GM23338 (cell line): Measurements from ENCODE around the gene OR7A5. TPM values are rescaled to one million over a fixed set of nuclear protein-coding genes. Genes with fewer than 3 reads are reported as not detected.
A peak's percentile ranks its signal among the peaks of the same experiment; 100 is the strongest.

Experiments used
- ATAC-seq: fragments of 200-7000 bp; cut with Tn5 transposase; 3 replicates; pipeline ENCODE4 v1.9.1; 2020
- DNase-seq: peaks from one replicate; pipeline ENCODE4 v3.0.0-alpha.2; 2015; ENCODE audit warnings: low spot score
- H2AFZ ChIP-seq: fragments of 200-600 bp; sonication (generic); 2 replicates; pipeline ENCODE4 v1.8.0; 2016; ENCODE audit warnings: antibody characterized with exemption, mild to moderate bottlenecking, moderate library complexity
- H3F3A ChIP-seq: fragments of 200-600 bp; sonication (generic); replicated peaks from 2 replicates; pipeline ENCODE4 v1.8.0; 2017; ENCODE audit warnings: antibody characterized with exemption, mixed run types, low read depth
- H3K27ac ChIP-seq: fragments of 200-600 bp; sonication (generic); 2 replicates; pipeline ENCODE4 v1.6.1; 2016; ENCODE audit warnings: low read depth
- H3K27me3 ChIP-seq: fragments of 200-600 bp; sonication (generic); 2 replicates; pipeline ENCODE4 v1.8.0; 2016; ENCODE audit warnings: mild to moderate bottlenecking, mixed run types, moderate library complexity; ENCODE audit not compliant: insufficient read depth
- H3K36me3 ChIP-seq: fragments of 200-600 bp; sonication (generic); 2 replicates; pipeline ENCODE4 v1.8.0; 2016; ENCODE audit warnings: mild to moderate bottlenecking; ENCODE audit not compliant: insufficient read depth
- H3K4me1 ChIP-seq: fragments of 200-600 bp; sonication (generic); 2 replicates; pipeline ENCODE4 v1.8.0; 2016; ENCODE audit warnings: mild to moderate bottlenecking, moderate library complexity; ENCODE audit not compliant: insufficient read depth
- H3K4me2 ChIP-seq: fragments of 200-600 bp; sonication (generic); 2 replicates; pipeline ENCODE4 v1.7.1; 2017; ENCODE audit warnings: mixed run types
- H3K4me3 ChIP-seq: fragments of 200-600 bp; sonication (generic); 2 replicates; pipeline ENCODE4 v1.6.1; 2016; ENCODE audit warnings: mixed run types
- H3K79me2 ChIP-seq: fragments of 200-600 bp; sonication (generic); replicated peaks from 2 replicates; pipeline ENCODE4 v1.8.0; 2017; ENCODE audit warnings: mild to moderate bottlenecking; ENCODE audit not compliant: insufficient read depth
- H3K9me2 ChIP-seq: fragments of 200-600 bp; sonication (generic); 2 replicates; pipeline ENCODE4 v1.8.0; 2017; ENCODE audit not compliant: insufficient read depth
- H4K20me1 ChIP-seq: fragments of 200-600 bp; sonication (generic); replicated peaks from 2 replicates; pipeline ENCODE4 v1.8.0; 2017; ENCODE audit warnings: mild to moderate bottlenecking; ENCODE audit not compliant: insufficient read depth
- H3K27ac Mint-ChIP-seq: 2 replicates; pipeline ENCODE4 v1.8.0; 2020; ENCODE audit warnings: inconsistent platforms, mild to moderate bottlenecking, moderate library complexity, mixed read lengths
- H3K27me3 Mint-ChIP-seq: 3 replicates; pipeline ENCODE4 v1.8.0; 2022; ENCODE audit warnings: low read depth, mild to moderate bottlenecking, moderate library complexity, mixed read lengths, inconsistent platforms; ENCODE audit not compliant: insufficient read depth, poor library complexity
- H3K36me3 Mint-ChIP-seq: 3 replicates; pipeline ENCODE4 v1.8.0; 2021; ENCODE audit warnings: low read depth, mild to moderate bottlenecking, inconsistent platforms, moderate library complexity, mixed read lengths
- H3K4me1 Mint-ChIP-seq: 3 replicates; pipeline ENCODE4 v1.8.0; 2020; ENCODE audit warnings: mild to moderate bottlenecking, inconsistent platforms, mixed read lengths
- H3K4me3 Mint-ChIP-seq: 3 replicates; pipeline ENCODE4 v1.8.0; 2021; ENCODE audit warnings: moderate library complexity, mild to moderate bottlenecking, inconsistent platforms, mixed read lengths
- H3K9me3 Mint-ChIP-seq: 3 replicates; pipeline ENCODE4 v1.8.0; 2020; ENCODE audit warnings: moderate library complexity, mild to moderate bottlenecking, inconsistent platforms, mixed read lengths
- CREB1 ChIP-seq: fragments of 250-450 bp; sonication (Bioruptor Pico); IDR thresholded peaks from 2 replicates; pipeline ENCODE4 v1.5.0; 2020; ENCODE audit warnings: low read depth, mild to moderate bottlenecking, moderate library complexity
- CTCF ChIP-seq, 2 experiments: fragments of 200-600 bp in 1 of 2; sonication (generic) in 1 of 2; conservative IDR thresholded peaks; 2 replicates each; pipeline versions ENCODE4 v1.5.1 to v1.6.1; 2016 to 2017; ENCODE audit warnings: antibody characterized with exemption in 2 of 2, low read depth in 2 of 2, mild to moderate bottlenecking in 2 of 2, moderate library complexity in 1 of 2
- ETS1 ChIP-seq: IDR thresholded peaks from 2 replicates; pipeline ENCODE4 v1.6.1; 2016; ENCODE audit warnings: antibody characterized with exemption
- EZH2phosphoT487 ChIP-seq: fragments of 200-600 bp; sonication (generic); IDR thresholded peaks from one replicate; pipeline ENCODE4 v1.8.1; 2018; ENCODE audit warnings: antibody characterized with exemption; ENCODE audit not compliant: unreplicated experiment
- JUNB ChIP-seq: IDR thresholded peaks from one replicate; pipeline ENCODE4 v1.6.1; 2016; ENCODE audit warnings: antibody characterized with exemption; ENCODE audit not compliant: unreplicated experiment
- REST ChIP-seq: IDR thresholded peaks from one replicate; pipeline ENCODE4 v1.6.1; 2018; ENCODE audit warnings: antibody characterized with exemption; ENCODE audit not compliant: unreplicated experiment
- ZNF462 ChIP-seq: fragments of 250-450 bp; sonication (Bioruptor Pico); IDR thresholded peaks from 2 replicates; pipeline ENCODE4 v1.5.0; 2020; ENCODE audit warnings: mild to moderate bottlenecking, moderate library complexity
- polyA plus RNA-seq: library from polyadenylated mRNA; unstranded; fragments of >200 nt; fragmentation: Nextera tagmentation; extraction: Ambion mirVana; gene quantifications from 2 replicates; pipeline ENCODE4 v1.2.1, GENCODE V29; 2016
- total RNA-seq: library from RNA; depleted of rRNA; stranded (reverse); fragments of >200 nt; shearing (Covaris generic); gene quantifications from 2 replicates; pipeline ENCODE4 v1.2.3, GENCODE V29; 2014

OR7A5 gene
- total and polyA plus RNA-seq, 2 experiments from 2014 or later: not detected

GRCh38 chr19:14804765-14805164 is 30.2 kb downstream of the OR7A5 start:
- H3K4me3 ChIP-seq: no peak overlapping the region
- no peaks in the 10 kb centered on the region for H4K20me1 ChIP-seq
- H3K27ac ChIP-seq: no peak overlapping the region
- no peaks in the 10 kb centered on the region for H3K79me2 ChIP-seq
- ATAC-seq (no peak), DNase-seq (no peak)
- H3F3A ChIP-seq: no peaks in the 10 kb centered on the region
- H3K27ac Mint-ChIP-seq: no peak overlapping the region
- peaks cover 2% of the 10 kb centered on the region for H3K27me3 Mint-ChIP-seq
- H3K9me3 Mint-ChIP-seq: peaks cover 59% of the 10 kb centered on the region
- H3K27me3 ChIP-seq: no peaks in the 10 kb centered on the region
- no peaks in the 10 kb centered on the region for H3K36me3 ChIP-seq
- H3K4me3 Mint-ChIP-seq: no peak overlapping the region
- H3K4me2 ChIP-seq: peak overlapping the region; percentile 34; the same call in 1 of the 2 replicates
- no peak for TF ChIP-seq ETS1
- peaks cover 12% of the 10 kb centered on the region for H3K4me1 ChIP-seq
- H3K4me1 Mint-ChIP-seq: no peaks in the 10 kb centered on the region
- H2AFZ ChIP-seq: peak overlapping the region; percentile 88; the same call in 1 of the 2 replicates
- H3K36me3 Mint-ChIP-seq: no peaks in the 10 kb centered on the region
- H3K9me2 ChIP-seq: peaks cover 10% of the 10 kb centered on the region; the same call in 1 of the 2 replicates

- no peak overlapping the region for H3K4me2 ChIP-seq
- no peaks in the 10 kb centered on the region for H4K20me1 ChIP-seq
- no peak overlapping the region for H3K4me3 ChIP-seq
- H2AFZ ChIP-seq: no peak overlapping the region
- no peak overlapping the region for H3K27ac ChIP-seq
- H3K36me3 ChIP-seq: no peaks in the 10 kb centered on the region
- no peaks in the 10 kb centered on the region for H3K27me3 ChIP-seq
- peaks cover 57% of the 10 kb centered on the region for H3K9me3 Mint-ChIP-seq
- H3K9me2 ChIP-seq: peaks cover 4% of the 10 kb centered on the region; the same call in 1 of the 2 replicates
- H3K27me3 Mint-ChIP-seq: peaks cover 8% of the 10 kb centered on the region
- no peak overlapping the region for H3K4me3 Mint-ChIP-seq
- H3K27ac Mint-ChIP-seq: no peak overlapping the region
- H3K4me1 Mint-ChIP-seq: no peaks in the 10 kb centered on the region; the same call in 2 of the 3 replicates
- no peaks in the 10 kb centered on the region for H3K36me3 Mint-ChIP-seq
- H3F3A ChIP-seq: no peaks in the 10 kb centered on the region
- H3K4me1 ChIP-seq: 0 out of 2 replicates have a peak, but pooled peaks cover under 1% of the 10 kb centered on the region
- no peaks in the 10 kb centered on the region for H3K79me2 ChIP-seq
- DNase-seq (no peak), ATAC-seq (no peak)
- TF ChIP-seq CREB1 (CRISPR knock-in tag): no peak
- no peak for TF ChIP-seq ZNF462
- TF ChIP-seq ETS1: no peak
- TF ChIP-seq EZH2phosphoT487: no peak
- TF ChIP-seq JUNB: no peak
- no peak for TF ChIP-seq REST
- no peak for TF ChIP-seq CTCF (conservative IDR thresholded peaks at IDR 0.05; ENCODE audit: low read depth in 2 of 2)
Observed at GRCh38 chr19:14798760-14799159, 36.2 kb downstream of the OR7A5 start.
